Activated naive CD4-positive, alpha-beta T cell (primary cell): ENCODE results near the gene MADD.

Experiments used
- DNase-seq, 4 experiments: peaks; one replicate each; lab custom pipeline; 2025; lab: John Stamatoyannopoulos, UW

The MADD gene

GRCh38 chr11:47269829-47270305 is at the start of gene MADD:
Gene MADD (plus strand): TSS chr11:47270133.
- peak; percentile 76 to 92 (median 85) for DNase-seq

- DNase-seq = no peak
Measured at GRCh38 chr11:47220401-47220821, 49.5 kb upstream of the MADD start.

DNA sequence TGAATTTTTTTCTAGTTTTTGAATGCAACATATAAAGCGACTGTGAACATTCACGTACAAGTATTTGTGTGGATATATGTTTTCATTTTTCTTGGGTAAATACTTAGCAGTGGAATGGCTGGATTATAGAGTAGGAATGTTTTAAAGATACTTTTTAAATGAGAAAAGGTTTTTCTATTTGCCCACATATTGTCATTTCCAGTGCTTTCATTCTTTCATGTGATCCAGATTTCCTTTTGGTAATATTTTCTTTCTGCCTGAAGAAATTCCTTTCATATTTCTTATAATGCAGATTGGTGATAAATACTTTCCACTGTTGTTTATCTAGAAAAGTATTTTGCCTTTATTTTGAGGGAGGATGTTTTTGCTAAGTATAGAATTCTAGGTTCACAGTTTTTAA is 47.2 kb upstream of the MADD start:
- DNase-seq = no peak

DNA sequence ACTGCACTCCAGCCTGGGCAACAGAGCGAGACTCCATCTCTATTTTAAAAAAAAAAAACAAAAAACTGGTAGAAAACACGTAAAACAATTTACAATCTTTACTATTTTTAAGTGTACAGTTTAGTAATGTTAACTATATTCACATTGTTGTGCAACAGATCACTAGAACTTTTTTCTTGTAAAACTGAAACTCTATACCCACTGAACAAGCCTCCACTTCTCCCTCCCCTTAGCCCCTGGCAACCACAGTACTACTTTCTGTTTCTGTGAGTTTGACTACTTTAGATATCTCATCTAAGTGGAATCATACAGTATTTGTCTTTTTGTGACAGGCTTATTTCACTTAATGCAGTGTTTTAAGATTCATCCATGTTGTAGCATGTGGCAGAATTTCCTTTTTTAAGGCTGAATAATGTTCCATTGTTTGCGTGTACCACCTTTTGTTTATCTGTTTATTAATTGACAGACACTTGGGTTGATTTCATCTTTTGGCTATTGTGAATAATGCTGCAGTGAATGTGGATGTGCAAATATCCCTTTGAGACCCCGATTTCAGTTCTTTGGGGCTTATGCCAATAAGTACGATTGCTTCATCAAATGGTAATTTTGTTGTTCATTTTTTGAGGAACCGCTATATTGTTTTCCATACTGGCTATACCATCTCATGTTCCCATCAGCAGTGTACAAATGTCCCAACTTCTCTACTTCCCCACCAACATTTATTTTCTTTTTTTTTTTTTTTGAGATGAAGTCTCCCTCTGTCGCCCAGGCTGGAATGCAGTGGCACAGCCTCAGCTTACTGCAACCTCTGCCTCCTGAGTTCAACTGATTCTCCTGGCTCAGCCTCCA is 44.2 kb upstream of the MADD start:
- no peak for DNase-seq

- no peak for DNase-seq
Measured at GRCh38 chr11:47229161-47229560, 40.8 kb upstream of the MADD start.

DNA sequence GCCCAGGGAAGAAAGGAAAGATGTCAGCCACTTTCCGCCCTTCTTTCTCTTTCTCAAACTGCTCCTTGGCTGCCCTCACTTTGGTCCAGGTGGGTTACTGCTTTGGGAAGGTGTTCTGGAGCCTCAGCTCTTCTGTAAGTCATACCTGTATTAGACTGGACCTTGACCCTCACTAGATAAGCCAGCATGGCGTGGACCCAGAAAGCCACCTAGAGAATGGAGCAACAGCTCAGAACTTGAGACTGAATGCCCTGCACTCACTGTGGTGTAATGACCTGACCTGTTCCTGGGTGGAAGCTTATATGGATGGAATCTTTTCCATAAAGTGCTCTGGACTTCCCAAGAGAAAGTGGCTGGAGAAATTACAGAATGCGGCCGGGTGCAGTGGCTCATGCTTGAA is 36.9 kb upstream of the MADD start:
- no peak for DNase-seq

DNA sequence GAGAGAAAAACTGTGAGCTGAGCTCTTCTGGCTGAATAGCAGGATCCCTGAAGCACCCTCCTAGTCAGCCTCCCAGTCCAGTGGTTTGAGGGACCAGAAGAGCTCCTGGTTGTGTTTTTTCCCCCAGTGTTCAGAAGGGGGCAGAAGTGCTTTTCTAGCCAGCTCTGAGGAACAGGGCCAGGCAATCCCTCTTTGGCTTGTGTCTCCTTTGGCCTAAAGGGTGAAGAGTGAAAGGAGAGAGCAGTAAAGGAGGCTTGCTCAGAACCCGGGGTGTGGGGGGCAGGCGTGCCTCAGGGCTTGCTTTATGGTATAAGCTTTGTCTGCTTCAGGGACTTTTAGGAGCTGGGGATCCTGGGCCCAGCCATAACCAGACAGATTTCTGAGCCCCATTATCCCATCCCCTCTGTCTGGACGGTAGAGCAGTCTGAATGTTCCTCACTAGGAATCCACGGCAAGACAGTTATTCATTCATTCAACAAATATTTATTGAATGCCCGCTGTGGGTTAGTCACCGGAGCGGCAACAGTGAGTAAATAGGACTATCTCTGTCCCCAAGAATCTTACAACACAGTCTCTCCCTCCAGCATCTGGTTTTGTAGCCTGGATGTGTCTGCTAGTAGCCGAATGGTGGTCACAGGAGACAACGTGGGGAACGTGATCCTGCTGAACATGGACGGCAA is 35.8 kb upstream of the MADD start:
- no peak for DNase-seq

- peak in 2 of 4 experiments; percentile 9 to 17 for DNase-seq
Measured at GRCh38 chr11:47234669-47235100, 35.2 kb upstream of the MADD start.

DNA sequence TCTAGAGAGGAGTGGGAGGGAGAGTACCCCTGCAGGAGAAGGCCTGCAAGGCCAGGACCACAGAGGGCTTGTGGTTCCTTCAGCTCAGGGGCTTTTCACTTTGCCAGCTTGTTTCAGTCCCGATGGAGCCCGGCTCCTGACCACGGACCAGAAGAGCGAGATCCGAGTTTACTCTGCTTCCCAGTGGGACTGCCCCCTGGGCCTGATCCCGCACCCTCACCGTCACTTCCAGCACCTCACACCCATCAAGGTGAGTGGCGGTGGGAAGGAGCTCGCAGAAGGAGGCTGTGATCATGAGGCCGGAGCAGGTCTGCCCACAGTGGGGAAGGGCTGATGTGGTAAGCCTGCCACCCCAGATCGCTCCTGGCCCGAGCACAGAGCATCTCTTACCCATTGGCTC is 34.8 kb upstream of the MADD start:
- DNase-seq = no peak

- DNase-seq = no peak
Measured at GRCh38 chr11:47236482-47236881, 33.5 kb upstream of the MADD start.

GRCh38 chr11:47239852-47240251 is 30.1 kb upstream of the MADD start:
- DNase-seq = no peak

DNA sequence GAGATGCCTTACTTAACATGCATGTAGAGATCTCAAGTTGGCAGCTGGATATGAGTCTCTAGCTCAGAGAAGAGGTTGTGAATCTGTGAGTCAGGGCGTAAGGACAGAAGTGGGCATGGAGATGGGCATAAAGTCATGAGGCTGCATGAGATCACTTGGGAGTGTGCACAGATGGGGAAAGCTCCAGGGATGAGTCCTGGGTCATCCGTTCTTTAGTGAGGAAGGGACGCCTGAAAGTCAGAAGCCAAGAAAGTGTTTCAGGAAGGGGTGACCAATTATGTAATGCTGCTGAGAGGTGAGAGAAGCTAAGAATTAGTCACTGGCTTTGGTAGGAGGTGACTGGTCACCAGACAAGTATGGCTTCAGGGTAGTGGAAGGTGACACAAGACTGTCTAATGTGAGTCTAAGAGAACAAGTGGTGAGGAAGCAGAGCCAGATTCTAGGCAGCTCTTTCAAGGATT is 28.1 kb upstream of the MADD start:
- no peak for DNase-seq

- DNase-seq = no peak
Measured at GRCh38 chr11:47242596-47243192, 27.2 kb upstream of the MADD start.

DNA sequence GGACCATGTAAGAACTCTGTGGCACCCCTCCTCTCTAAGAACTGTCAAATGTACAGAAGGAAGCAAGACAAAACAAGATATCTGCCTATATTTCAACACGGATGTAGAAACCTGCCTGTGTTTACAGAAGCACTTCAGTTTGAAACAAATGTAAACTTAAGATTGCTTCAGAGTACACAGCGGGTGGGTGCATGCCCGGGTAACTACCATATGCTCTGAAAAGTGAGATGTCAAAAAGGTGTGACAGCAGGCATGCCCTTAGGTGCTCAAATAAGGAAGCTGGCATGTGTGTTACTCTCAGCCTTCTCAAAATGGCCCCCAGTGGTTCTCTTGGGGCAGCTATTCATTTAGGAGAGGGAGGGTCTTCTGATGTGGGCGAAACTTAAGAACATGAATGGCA is 26.5 kb upstream of the MADD start:
- no peak for DNase-seq

- DNase-seq = no peak
Measured at GRCh38 chr11:47244448-47245350, 25.2 kb upstream of the MADD start.

DNA sequence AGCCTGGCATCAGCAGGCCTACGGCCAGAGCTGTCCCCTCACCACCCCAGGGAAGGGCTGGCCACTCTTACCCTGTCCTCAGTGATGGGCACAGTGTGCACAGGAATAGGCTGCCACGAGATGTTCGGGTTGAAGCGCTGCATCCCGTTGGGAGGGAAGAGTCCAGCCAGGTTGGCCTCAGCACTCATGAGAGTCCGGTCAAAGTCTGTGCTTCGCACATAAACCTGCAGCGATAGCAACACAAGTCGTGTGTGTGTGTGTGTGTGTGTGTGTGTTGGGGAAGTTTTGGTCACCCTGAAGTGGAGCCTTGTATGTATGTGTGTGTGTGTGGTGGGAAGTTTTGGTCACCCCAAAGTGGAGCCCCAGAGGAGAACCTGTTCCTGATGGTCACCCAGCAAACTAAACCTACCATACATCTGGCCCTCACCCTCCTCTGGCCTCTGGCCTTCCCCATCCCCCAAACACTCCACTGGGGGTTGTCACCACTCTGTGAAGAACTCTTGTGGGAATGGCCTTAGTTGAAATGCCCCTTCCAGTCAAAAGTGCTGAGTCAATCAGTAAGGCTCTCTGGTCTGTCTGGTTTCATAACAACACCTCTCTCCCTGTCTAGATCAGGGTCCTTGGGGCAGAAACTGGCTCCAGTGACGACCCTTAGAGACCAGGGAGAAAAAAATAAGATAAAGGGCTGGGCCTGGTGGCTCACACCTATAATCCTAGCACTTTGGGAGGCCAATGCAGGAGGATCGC is 24.1 kb upstream of the MADD start:
- DNase-seq = no peak

DNA sequence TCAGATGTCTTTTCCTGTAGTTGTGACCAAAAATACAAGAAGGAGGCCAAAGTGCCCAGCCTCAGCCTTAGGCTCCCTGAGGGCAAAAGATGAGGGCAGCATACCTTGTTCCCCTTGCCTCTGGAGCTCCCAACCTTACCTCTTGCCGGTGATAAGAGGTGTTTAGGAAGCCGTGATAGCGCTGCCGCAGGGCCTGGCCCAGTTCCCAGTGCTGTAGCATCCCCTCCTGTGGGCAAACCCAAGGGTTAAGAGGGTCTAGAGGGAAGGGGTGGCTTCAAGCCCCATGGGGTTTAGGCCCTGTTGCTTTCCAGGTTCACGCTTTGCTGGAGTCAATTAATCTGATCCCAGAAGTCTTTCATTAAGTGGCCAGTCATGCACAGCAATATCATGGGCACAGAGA is 22.4 kb upstream of the MADD start:
- DNase-seq = no peak

DNA sequence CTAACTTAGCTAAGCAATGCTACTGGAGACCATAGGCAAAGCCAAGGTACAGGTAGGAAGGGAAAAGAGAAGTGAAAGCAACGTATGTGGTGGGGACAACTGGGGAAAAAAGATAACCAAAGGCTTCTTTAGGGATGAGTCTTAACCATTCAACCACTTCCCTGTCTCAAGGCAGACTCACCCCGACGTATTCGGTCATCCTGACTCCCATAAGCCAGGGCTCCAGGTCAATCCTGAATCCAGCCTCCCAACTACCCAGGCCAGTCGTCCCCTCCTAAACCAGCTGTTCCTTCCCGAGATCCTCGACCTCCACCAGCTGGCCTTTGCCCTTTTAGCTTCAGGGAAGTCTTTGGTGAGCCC is 21.6 kb upstream of the MADD start:
- no peak for DNase-seq

GRCh38 chr11:47248664-47249377 is 21.1 kb upstream of the MADD start, which contains the start of gene ACP2:
Gene ACP2 (minus strand): TSS chr11:47248814. CDS start chr11:47248789, 25 bp downstream.
- peak; percentile 62 to 77 (median 70) for DNase-seq

GRCh38 chr11:47249378-47249715 is 20.6 kb upstream of the MADD start:
- DNase-seq = no peak
